Right lobe of liver (tissue), 4 donors: ENCODE data around the gene MAGEA2B.
"Not testable (repeated sequence)": the region's sequence is repeated elsewhere in the genome, so short reads cannot be mapped to it uniquely, and the experiment has no call there.

Experiments used
- CTCF ChIP-seq, 4 donors: fragments of 200-600 bp in 3 of 4; fragments of 450-650 bp in 1 of 4; IDR thresholded peaks; one replicate each; pipeline versions ENCODE4 v1.5.1 to v1.8.0; 2016 to 2022; ENCODE audit warnings: antibody characterized with exemption in 4 of 4, mild to moderate bottlenecking in 2 of 4
- POLR2A ChIP-seq: fragments of 450-650 bp; IDR thresholded peaks from one replicate; pipeline ENCODE4 v1.6.1; 2017; ENCODE audit warnings: antibody characterized with exemption, mild to moderate bottlenecking
- donor health status: DM: no; HTN: no; CAD: no.
- donor health status: DM: no; HTN: no; CAD: no.
- donor health status: DM: no; HTN: yes; CAD: no.

GRCh38 chrX:152761582-152761981, 47.2 kb downstream of the MAGEA2B start:
- not testable (repeated sequence) for TF ChIP-seq CTCF (IDR thresholded peaks at IDR 0.05); POLR2A
